MM.1S (cell line): ENCODE results near the gene THOC2.

Experiments
- DNase-seq: peaks from one replicate; pipeline ENCODE4 v3.0.0-alpha.2; 2015
- H2AFZ ChIP-seq: fragments of 300-600 bp; sonication (generic); 2 replicates; pipeline ENCODE4 v1.6.0; 2016; ENCODE audit warnings: antibody characterized with exemption, low read length
- H3F3A ChIP-seq: fragments of 300-600 bp; sonication (generic); 2 replicates; pipeline ENCODE4 v1.6.1; 2016; ENCODE audit warnings: mild to moderate bottlenecking, antibody characterized with exemption, low read length, moderate library complexity, mixed read lengths; ENCODE audit not compliant: insufficient read depth
- H3K27ac ChIP-seq: fragments of 300-600 bp; sonication (generic); 2 replicates; pipeline ENCODE4 v1.5.1; 2016; ENCODE audit warnings: mild to moderate bottlenecking, low read length
- H3K27me3 ChIP-seq: fragments of 300-600 bp; sonication (generic); replicated peaks from 2 replicates; pipeline ENCODE4 v1.6.0; 2016; ENCODE audit warnings: low read length; ENCODE audit not compliant: insufficient read depth
- H3K36me3 ChIP-seq: fragments of 300-600 bp; sonication (generic); replicated peaks from 2 replicates; pipeline ENCODE4 v1.6.1; 2016; ENCODE audit warnings: mild to moderate bottlenecking, low read length, mixed read lengths; ENCODE audit not compliant: insufficient read depth
- H3K4me1 ChIP-seq: fragments of 300-600 bp; sonication (generic); 2 replicates; pipeline ENCODE4 v1.6.1; 2016; ENCODE audit warnings: low read length, mixed read lengths
- H3K4me2 ChIP-seq: fragments of 300-600 bp; sonication (generic); 2 replicates; pipeline ENCODE4 v1.6.0; 2016; ENCODE audit warnings: low read depth, low read length
- H3K4me3 ChIP-seq: fragments of 300-600 bp; sonication (generic); 2 replicates; pipeline ENCODE4 v1.5.1; 2016; ENCODE audit warnings: low read length, mixed read lengths
- H3K79me2 ChIP-seq: fragments of 300-600 bp; sonication (generic); 2 replicates; pipeline ENCODE4 v1.6.1; 2016; ENCODE audit warnings: mixed run types, low read length, mixed read lengths
- H3K9ac ChIP-seq: fragments of 300-600 bp; sonication (generic); 2 replicates; pipeline ENCODE4 v1.6.1; 2016; ENCODE audit warnings: low read length, mixed read lengths
- H3K9me2 ChIP-seq: fragments of 300-600 bp; sonication (generic); replicated peaks from 2 replicates; pipeline ENCODE4 v1.6.1; 2016; ENCODE audit warnings: mild to moderate bottlenecking, low read length, mixed read lengths; ENCODE audit not compliant: insufficient read depth
- H3K9me3 ChIP-seq: fragments of 300-600 bp; sonication (generic); replicated peaks from 2 replicates; pipeline ENCODE4 v1.6.1; 2016; ENCODE audit warnings: mild to moderate bottlenecking, low read length, mixed read lengths; ENCODE audit not compliant: insufficient read depth
- H4K20me1 ChIP-seq: fragments of 300-600 bp; sonication (generic); 2 replicates; pipeline ENCODE4 v1.6.1; 2016; ENCODE audit warnings: mild to moderate bottlenecking, low read length, moderate library complexity, mixed read lengths; ENCODE audit not compliant: insufficient read depth
- EZH2 ChIP-seq: fragments of 300-600 bp; sonication (generic); optimal IDR thresholded peaks from 2 replicates; pipeline ENCODE3; 2017; ENCODE audit warnings: low read depth, mild to moderate bottlenecking, antibody characterized with exemption, low read length, mixed read lengths
- EZH2phosphoT487 ChIP-seq: fragments of 300-600 bp; sonication (generic); IDR thresholded peaks from 2 replicates; pipeline ENCODE4 v1.6.1; 2018; ENCODE audit warnings: antibody characterized with exemption, low read length
- TF ChIP-seq, protein P1 (sequence below): fragments of 300-600 bp; sonication (generic); IDR thresholded peaks from 2 replicates; pipeline ENCODE4 v1.5.1; 2016; ENCODE audit warnings: antibody characterized with exemption, low read length, mixed read lengths

Gene THOC2

DNA sequence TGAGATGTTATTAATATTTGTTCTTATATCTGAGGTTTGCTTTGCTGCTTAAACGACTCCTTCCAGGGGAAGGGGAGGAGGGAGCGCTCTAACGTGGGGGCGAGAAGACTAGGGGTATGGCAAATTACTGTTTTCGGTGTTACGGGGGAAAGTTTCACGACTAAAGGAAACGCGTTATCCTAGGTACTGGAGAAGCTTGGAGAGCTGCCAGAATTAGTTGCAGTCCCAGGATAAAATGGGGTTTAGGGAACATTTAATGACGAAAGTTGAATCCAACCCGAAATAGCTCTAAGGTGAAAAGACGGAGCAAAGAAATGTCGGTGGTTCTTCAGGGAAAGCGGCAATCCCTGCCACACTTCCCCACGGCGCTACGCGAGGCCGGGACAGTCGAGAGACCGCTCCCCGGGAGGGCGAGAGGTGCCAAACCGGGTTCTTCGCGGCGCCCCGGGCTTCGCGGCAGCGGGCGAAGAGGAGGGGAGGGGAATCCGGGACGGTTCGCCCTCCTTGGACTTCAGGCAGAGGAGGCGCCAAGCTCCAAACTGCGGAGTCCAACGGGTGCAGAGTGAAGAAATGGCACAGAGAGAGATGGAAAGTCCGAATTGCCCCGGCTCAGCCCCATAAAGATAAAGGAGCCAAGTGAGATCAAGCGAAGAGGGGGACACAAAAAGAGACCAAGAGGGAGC is 724 bp downstream of the THOC2 start:
- Histone ChIP-seq H3K4me2 (peak overlapping the region; percentile 64), H3K27ac (peak overlapping the region; percentile 47; the same call in 1 of the 2 replicates), H2AFZ (0 out of 2 replicates have a peak overlapping the region, but pooled peaks have one; percentile 47), H3K4me1 (no peaks in the 10 kb centered on the region), H3F3A (no peaks in the 10 kb centered on the region), H3K4me3 (peak overlapping the region; percentile 79), H3K79me2 (peaks cover 58% of the 10 kb centered on the region), H3K27me3 (no peaks in the 10 kb centered on the region), H3K9me3 (no peaks in the 10 kb centered on the region), H4K20me1 (no peaks in the 10 kb centered on the region), H3K36me3 (no peaks in the 10 kb centered on the region), H3K9me2 (no peaks in the 10 kb centered on the region), H3K9ac (peak overlapping the region; percentile 81)
- no peak for DNase-seq
- TF ChIP-seq, protein P1, sequence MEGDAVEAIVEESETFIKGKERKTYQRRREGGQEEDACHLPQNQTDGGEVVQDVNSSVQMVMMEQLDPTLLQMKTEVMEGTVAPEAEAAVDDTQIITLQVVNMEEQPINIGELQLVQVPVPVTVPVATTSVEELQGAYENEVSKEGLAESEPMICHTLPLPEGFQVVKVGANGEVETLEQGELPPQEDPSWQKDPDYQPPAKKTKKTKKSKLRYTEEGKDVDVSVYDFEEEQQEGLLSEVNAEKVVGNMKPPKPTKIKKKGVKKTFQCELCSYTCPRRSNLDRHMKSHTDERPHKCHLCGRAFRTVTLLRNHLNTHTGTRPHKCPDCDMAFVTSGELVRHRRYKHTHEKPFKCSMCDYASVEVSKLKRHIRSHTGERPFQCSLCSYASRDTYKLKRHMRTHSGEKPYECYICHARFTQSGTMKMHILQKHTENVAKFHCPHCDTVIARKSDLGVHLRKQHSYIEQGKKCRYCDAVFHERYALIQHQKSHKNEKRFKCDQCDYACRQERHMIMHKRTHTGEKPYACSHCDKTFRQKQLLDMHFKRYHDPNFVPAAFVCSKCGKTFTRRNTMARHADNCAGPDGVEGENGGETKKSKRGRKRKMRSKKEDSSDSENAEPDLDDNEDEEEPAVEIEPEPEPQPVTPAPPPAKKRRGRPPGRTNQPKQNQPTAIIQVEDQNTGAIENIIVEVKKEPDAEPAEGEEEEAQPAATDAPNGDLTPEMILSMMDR, result no peak
- TF ChIP-seq EZH2phosphoT487 (no peak), EZH2 (no peak)

- H3K4me1 ChIP-seq, result no peaks in the 10 kb centered on the region
- H3K4me2 ChIP-seq, result peak overlapping the region; percentile 64
- peak overlapping the region; percentile 81; the same call in 1 of the 2 replicates for H3K9ac ChIP-seq
- H3K4me3 ChIP-seq, result peak overlapping the region; percentile 79
- peaks cover 63% of the 10 kb centered on the region for H3K79me2 ChIP-seq
- DNase-seq, result no peak
- H3K9me2 ChIP-seq, result no peaks in the 10 kb centered on the region
- no peaks in the 10 kb centered on the region for H3K27me3 ChIP-seq
- TF ChIP-seq, protein P1, result no peak
- TF ChIP-seq EZH2 (no peak), EZH2phosphoT487 (no peak)
- H2AFZ ChIP-seq, result no peak overlapping the region
- H4K20me1 ChIP-seq, result no peaks in the 10 kb centered on the region
- no peaks in the 10 kb centered on the region for H3K36me3 ChIP-seq
- H3K27ac ChIP-seq, result no peak overlapping the region
- H3K9me3 ChIP-seq, result no peaks in the 10 kb centered on the region
- no peaks in the 10 kb centered on the region for H3F3A ChIP-seq
Measured at GRCh38 chrX:123731258-123731986, 1.4 kb downstream of the THOC2 start.

GRCh38 chrX:123728554-123728953 is 4.3 kb downstream of the THOC2 start:
- H3K4me3 ChIP-seq, result no peak overlapping the region
- H3K9ac ChIP-seq, result no peak overlapping the region
- no peak overlapping the region for H3K27ac ChIP-seq
- H3K9me2 ChIP-seq, result no peaks in the 10 kb centered on the region
- H3K4me2 ChIP-seq, result no peak overlapping the region
- H3K9me3 ChIP-seq, result no peaks in the 10 kb centered on the region
- TF ChIP-seq EZH2phosphoT487, result no peak
- TF ChIP-seq, protein P1, result no peak
- DNase-seq, result no peak
- H4K20me1 ChIP-seq, result no peaks in the 10 kb centered on the region
- H3F3A ChIP-seq, result no peaks in the 10 kb centered on the region
- H3K4me1 ChIP-seq, result no peaks in the 10 kb centered on the region
- no peaks in the 10 kb centered on the region for H3K27me3 ChIP-seq
- H3K79me2 ChIP-seq, result peaks cover 92% of the 10 kb centered on the region
- no peaks in the 10 kb centered on the region for H3K36me3 ChIP-seq
- no peak overlapping the region for H2AFZ ChIP-seq
